ENCODE measurements around the gene TBCK. TPM values are rescaled to one million over a fixed set of nuclear protein-coding genes. Genes with fewer than 3 reads are reported as not detected.

TBCK gene
- total and polyA plus RNA-seq, 2 of the 8 experiments (the other 6 are each of a cell fraction or from before 2014, with no cell fraction given): 10.2 to 18.7 TPM

DNA sequence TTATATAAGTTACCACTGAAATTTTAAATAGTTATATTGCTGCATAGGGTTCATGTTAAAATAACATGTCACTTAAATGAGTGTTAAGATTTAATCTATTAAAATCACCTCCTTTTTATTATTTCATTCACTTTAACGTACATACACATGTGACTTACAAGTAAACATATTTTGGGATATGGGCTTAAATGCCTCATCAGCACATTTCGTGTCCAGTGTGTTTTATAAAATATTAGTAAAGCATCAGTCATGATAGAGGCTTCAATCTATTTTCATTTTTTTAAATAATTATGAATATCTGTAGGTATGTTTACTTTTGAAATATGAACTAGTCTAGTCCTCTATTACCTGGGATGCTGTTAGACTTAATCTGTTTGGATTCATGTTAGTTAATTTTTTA lies 277.1 kb downstream of the TBCK start:
- Histone ChIP-seq H4K5ac (ENCODE audit: insufficient read length, low read depth, low read length) (no peak overlapping the region), H3K79me1 (ENCODE audit: low read depth, low read length) (no peaks in the 10 kb centered on the region), H3K14ac (ENCODE audit: insufficient read length) (no peak overlapping the region), H3K79me2 (ENCODE audit: control insufficient read depth in 1 of 2, insufficient read depth in 2 of 2, low read length in 2 of 2) (no peaks in the 10 kb centered on the region), H4K20me1 (replicated peaks in 1 of 2; ENCODE audit: control insufficient read depth in 1 of 2, insufficient read depth in 2 of 2, low read length in 2 of 2) (no peaks in the 10 kb centered on the region), H3K23me2 (ENCODE audit: low read depth, low read length) (no peaks in the 10 kb centered on the region), H3K23ac (ENCODE audit: insufficient read length) (no peak overlapping the region), H3K27ac (ENCODE audit: low read depth, low read length) (no peak overlapping the region), H2BK15ac (ENCODE audit: low read length) (no peak overlapping the region), H3K4me1 (replicated peaks in 1 of 4; ENCODE audit: control insufficient read depth in 3 of 4, insufficient read depth in 4 of 4, low read length in 3 of 4) (peaks cover 0 to 2% (median 0%) of the 10 kb centered on the region in 4 experiments; a peak in 1 of 7 replicates), H3K4ac (replicated peaks; ENCODE audit: insufficient read length, low read depth, low read length) (no peak overlapping the region), H4K91ac (replicated peaks; ENCODE audit: insufficient read length, low read length) (no peak overlapping the region), H4K8ac (ENCODE audit: extremely low read depth, insufficient read depth, low read length) (no peak overlapping the region), H3K4me3 (ENCODE audit: extremely low read depth in 1 of 4, insufficient read depth in 2 of 4, low read depth in 3 of 4, low read length in 4 of 4) (no peak overlapping the region), H3K9me3 (ENCODE audit: insufficient read depth in 2 of 2, low read depth in 1 of 2, low read length in 1 of 2) (no peaks in the 10 kb centered on the region), H3K4me2 (ENCODE audit: insufficient read depth in 1 of 2, low read depth in 2 of 2, low read length in 2 of 2) (no peak overlapping the region), H2BK5ac (ENCODE audit: low read depth, low read length) (no peak overlapping the region), H3K9ac (replicated peaks in 1 of 4; ENCODE audit: extremely low read depth in 1 of 4, low read depth in 3 of 4, low read length in 3 of 4) (no peak overlapping the region), H2BK20ac (ENCODE audit: low read length) (no peak overlapping the region), H3K27me3 (replicated peaks in 1 of 4; ENCODE audit: control insufficient read depth in 3 of 4, extremely low read depth in 1 of 4, insufficient read depth in 3 of 4, low read length in 3 of 4) (no peaks in the 10 kb centered on the region), H2AK5ac (ENCODE audit: low read depth, low read length) (no peak overlapping the region), H2BK12ac (ENCODE audit: low read depth, low read length) (no peak overlapping the region), H2BK120ac (replicated peaks; ENCODE audit: low read depth, low read length) (no peak overlapping the region), H3K56ac (replicated peaks; ENCODE audit: insufficient read length, low read depth, low read length) (no peak overlapping the region), H3K36me3 (ENCODE audit: control insufficient read depth in 2 of 4, insufficient read depth in 4 of 4, low read length in 3 of 4) (no peaks in the 10 kb centered on the region), H2AFZ (ENCODE audit: low read length) (no peak overlapping the region), H3K18ac (ENCODE audit: extremely low read depth, low read length) (no peak overlapping the region)
- no peak for TF ChIP-seq EGR1 (IDR thresholded peaks at IDR 0.05; ENCODE audit: borderline replicate concordance, low read depth, low read length)
- peak; percentile 70 for TF ChIP-seq MAFK (IDR thresholded peaks at IDR 0.05; ENCODE audit: low read depth, low read length)
- WGBS, 2 experiments (ENCODE audit: extremely low coverage in 1 of 2, insufficient coverage in 1 of 2, insufficient read length in 1 of 2, insufficient replicate concordance in 2 of 2, low coverage in 1 of 2, low lambda C conversion rate in 2 of 2, missing lambda C conversion rate in 1 of 2): 88% methylated on average over 2 of the region's 2 CpGs; no CpG with 5 or more reads in 1 of the 2 experiments
- ChIA-PET CTCF (ENCODE audit: partially characterized antibody) (interaction anchor here (0.7 kb wide), 1 partner anchor 265 kb away, joined by 3 read pairs; no protein-coding TSS in a partner anchor), POLR2A (ENCODE audit: partially characterized antibody) (no interaction called here)
- DNase-seq (ENCODE audit: low read depth in 1 of 2, low spot score in 2 of 2) (no peak), FAIRE-seq (no peak)
